Smooth muscle cell (in vitro differentiated cells): Measurements from ENCODE around the gene UBE2I. TPM values are rescaled to one million over a fixed set of nuclear protein-coding genes. Genes with fewer than 3 reads are reported as not detected.
"Not testable (repeated sequence)": the region's sequence is repeated elsewhere in the genome, so short reads cannot be mapped to it uniquely, and the experiment has no call there.

Experiments used
- DNase-seq: peaks from one replicate; lab custom pipeline; 2025; ENCODE audit not compliant: unreplicated experiment; lab: John Stamatoyannopoulos, UW
- H2AFZ ChIP-seq: fragments of 200-600 bp; sonication (generic); 2 replicates; pipeline ENCODE4 v1.6.0; 2016; ENCODE audit warnings: antibody characterized with exemption, low read depth, mild to moderate bottlenecking
- H3F3A ChIP-seq: fragments of 200-600 bp; sonication (generic); 2 replicates; pipeline ENCODE4 v1.6.0; 2017; ENCODE audit warnings: antibody characterized with exemption, low read depth
- H3K27ac ChIP-seq: fragments of 200-600 bp; sonication (generic); 2 replicates; pipeline ENCODE4 v1.5.1; 2016; ENCODE audit warnings: low read depth, mild to moderate bottlenecking
- H3K27me3 ChIP-seq: fragments of 200-600 bp; sonication (generic); 2 replicates; pipeline ENCODE4 v1.6.1; 2016; ENCODE audit warnings: low read depth, mild to moderate bottlenecking
- H3K36me3 ChIP-seq: fragments of 200-600 bp; sonication (generic); 2 replicates; pipeline ENCODE4 v1.5.1; 2016; ENCODE audit warnings: low read depth
- H3K4me1 ChIP-seq: fragments of 200-600 bp; sonication (generic); 2 replicates; pipeline ENCODE4 v1.5.1; 2016; ENCODE audit warnings: low read depth
- H3K4me2 ChIP-seq: fragments of 200-600 bp; sonication (generic); 2 replicates; pipeline ENCODE4 v1.6.0; 2016; ENCODE audit warnings: mild to moderate bottlenecking
- H3K4me3 ChIP-seq: fragments of 200-600 bp; sonication (generic); 2 replicates; pipeline ENCODE4 v1.5.1; 2016; ENCODE audit warnings: mild to moderate bottlenecking
- H3K79me2 ChIP-seq: fragments of 200-600 bp; sonication (generic); 2 replicates; pipeline ENCODE4 v1.6.0; 2016; ENCODE audit warnings: low read depth, mild to moderate bottlenecking
- H3K9ac ChIP-seq: fragments of 200-600 bp; sonication (generic); 2 replicates; pipeline ENCODE4 v1.6.0; 2016; ENCODE audit warnings: low read depth
- H3K9me3 ChIP-seq: fragments of 200-600 bp; sonication (generic); replicated peaks from 2 replicates; pipeline ENCODE4 v1.5.1; 2016; ENCODE audit warnings: low read depth
- H4K20me1 ChIP-seq: fragments of 200-600 bp; sonication (generic); 2 replicates; pipeline ENCODE4 v1.6.0; 2016; ENCODE audit warnings: low read depth
- WGBS: methylation state at CpG from one replicate; pipeline ENCODE4 v1.1.7; 2016; ENCODE audit warnings: low lambda C conversion rate; 5-methylcytosine and 5-hydroxymethylcytosine counted together
- polyA plus RNA-seq: library from polyadenylated mRNA; unstranded; fragments of >200 nt; fragmentation: Nextera tagmentation; extraction: Ambion mirVana; gene quantifications from 2 replicates; pipeline ENCODE4 v1.2.1, GENCODE V29; 2016
- total RNA-seq: library from RNA; depleted of rRNA; stranded (reverse); fragments of >200 nt; gene quantifications from 2 replicates; pipeline ENCODE4 v1.2.3, GENCODE V29; 2014
- TF ChIP-seq, protein P1 (sequence below): fragments of 200-600 bp; sonication (generic); IDR thresholded peaks from 2 replicates; pipeline ENCODE4 v1.5.1; 2017; ENCODE audit warnings: borderline replicate concordance, mild to moderate bottlenecking, antibody characterized with exemption; ENCODE audit not compliant: insufficient read depth, poor library complexity, severe bottlenecking

UBE2I gene
- total and polyA plus RNA-seq, 2 experiments from 2014 or later: 95.9 to 169 TPM

DNA sequence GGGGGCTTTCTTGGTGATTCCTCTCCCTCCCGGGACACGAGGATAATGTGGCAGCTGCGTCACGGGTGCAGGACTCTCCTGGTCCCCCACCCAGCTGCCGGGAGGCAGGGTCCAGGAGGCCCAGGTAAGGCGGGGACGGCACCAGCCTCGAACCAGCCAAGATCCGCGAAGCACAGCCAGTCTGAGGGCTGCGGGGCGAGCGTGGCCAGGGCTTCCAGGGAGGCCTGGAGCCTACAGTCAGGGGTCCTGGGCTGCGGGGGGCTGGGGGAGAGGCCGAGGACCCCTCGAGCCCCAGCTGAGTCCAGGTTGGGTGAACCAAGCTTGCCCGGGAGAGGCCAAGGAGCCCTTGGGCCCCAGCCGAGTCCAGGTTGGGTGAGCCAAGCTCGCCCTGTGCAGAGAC, 43.6 kb upstream of the UBE2I start:
- H4K20me1 ChIP-seq: no peaks in the 10 kb centered on the region
- no peaks in the 10 kb centered on the region for H3F3A ChIP-seq
- H3K36me3 ChIP-seq: no peaks in the 10 kb centered on the region
- H3K4me2 ChIP-seq: no peak overlapping the region
- H3K9me3 ChIP-seq: no peaks in the 10 kb centered on the region
- TF ChIP-seq, protein P1, sequence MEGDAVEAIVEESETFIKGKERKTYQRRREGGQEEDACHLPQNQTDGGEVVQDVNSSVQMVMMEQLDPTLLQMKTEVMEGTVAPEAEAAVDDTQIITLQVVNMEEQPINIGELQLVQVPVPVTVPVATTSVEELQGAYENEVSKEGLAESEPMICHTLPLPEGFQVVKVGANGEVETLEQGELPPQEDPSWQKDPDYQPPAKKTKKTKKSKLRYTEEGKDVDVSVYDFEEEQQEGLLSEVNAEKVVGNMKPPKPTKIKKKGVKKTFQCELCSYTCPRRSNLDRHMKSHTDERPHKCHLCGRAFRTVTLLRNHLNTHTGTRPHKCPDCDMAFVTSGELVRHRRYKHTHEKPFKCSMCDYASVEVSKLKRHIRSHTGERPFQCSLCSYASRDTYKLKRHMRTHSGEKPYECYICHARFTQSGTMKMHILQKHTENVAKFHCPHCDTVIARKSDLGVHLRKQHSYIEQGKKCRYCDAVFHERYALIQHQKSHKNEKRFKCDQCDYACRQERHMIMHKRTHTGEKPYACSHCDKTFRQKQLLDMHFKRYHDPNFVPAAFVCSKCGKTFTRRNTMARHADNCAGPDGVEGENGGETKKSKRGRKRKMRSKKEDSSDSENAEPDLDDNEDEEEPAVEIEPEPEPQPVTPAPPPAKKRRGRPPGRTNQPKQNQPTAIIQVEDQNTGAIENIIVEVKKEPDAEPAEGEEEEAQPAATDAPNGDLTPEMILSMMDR: no peak
- no peaks in the 10 kb centered on the region for H3K4me1 ChIP-seq
- no peaks in the 10 kb centered on the region for H3K27me3 ChIP-seq
- H3K79me2 ChIP-seq: no peaks in the 10 kb centered on the region
- 84% methylated on average over 16 of the region's 19 CpGs for WGBS
- H3K4me3 ChIP-seq: no peak overlapping the region
- DNase-seq: no peak
- no peak overlapping the region for H3K9ac ChIP-seq
- H3K27ac ChIP-seq: no peak overlapping the region
- H2AFZ ChIP-seq: no peak overlapping the region

DNA sequence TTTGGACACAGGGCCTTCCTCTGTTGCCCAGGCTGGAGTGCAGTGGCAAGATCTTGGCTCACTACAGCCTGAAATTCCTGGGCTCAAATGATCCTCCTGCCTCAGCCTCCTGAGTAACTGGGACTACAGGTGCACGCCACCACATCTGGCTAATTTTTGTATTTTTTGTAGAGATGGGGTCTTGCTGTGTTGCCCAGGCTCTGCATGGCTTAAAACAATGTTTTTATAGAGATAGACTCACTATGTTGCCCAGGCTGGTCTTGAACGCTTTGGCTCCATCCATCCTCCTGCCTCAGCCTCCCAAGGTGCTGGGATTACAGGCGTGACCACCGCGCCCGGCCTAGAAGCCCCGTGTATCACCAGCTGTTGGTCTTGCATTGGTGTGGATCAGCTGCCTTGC, 40.0 kb upstream of the UBE2I start:
- not testable (repeated sequence) for H3F3A ChIP-seq, H3K36me3 ChIP-seq, H3K27me3 ChIP-seq, H3K9ac ChIP-seq, H4K20me1 ChIP-seq, H3K4me2 ChIP-seq, H3K9me3 ChIP-seq, H3K79me2 ChIP-seq, H3K27ac ChIP-seq, DNase-seq, H3K4me3 ChIP-seq, H2AFZ ChIP-seq, H3K4me1 ChIP-seq
- WGBS: 91% methylated on average over 7 of the region's 7 CpGs

DNA sequence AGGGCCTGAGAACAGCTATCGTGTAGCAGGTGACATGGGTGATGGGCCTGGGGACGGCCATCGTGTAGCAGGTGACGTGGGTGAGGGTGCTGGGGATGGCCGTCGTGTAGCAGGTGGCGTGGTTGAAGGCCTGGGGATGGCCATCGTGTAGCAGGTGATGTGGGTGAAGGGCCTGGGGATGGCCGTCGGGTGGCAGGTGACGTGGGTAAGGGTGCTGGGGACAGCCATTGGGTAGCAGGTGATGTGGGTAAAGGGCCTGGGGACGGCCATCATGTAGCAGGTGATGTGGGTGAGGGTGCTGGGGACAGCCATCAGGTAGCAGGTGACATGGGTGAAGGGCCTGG, 38.1 kb upstream of the UBE2I start:
- Histone ChIP-seq H3K27ac (no peak overlapping the region), H4K20me1 (no peaks in the 10 kb centered on the region), H3K36me3 (no peaks in the 10 kb centered on the region), H3K4me1 (no peaks in the 10 kb centered on the region), H2AFZ (no peak overlapping the region), H3K4me2 (no peak overlapping the region), H3K27me3 (no peaks in the 10 kb centered on the region), H3K4me3 (no peak overlapping the region), H3F3A (no peaks in the 10 kb centered on the region), H3K9ac (no peak overlapping the region), H3K9me3 (no peaks in the 10 kb centered on the region), H3K79me2 (no peaks in the 10 kb centered on the region)
- TF ChIP-seq, protein P1: no peak
- WGBS: 87% methylated on average over 12 of the region's 12 CpGs
- DNase-seq: no peak

DNA sequence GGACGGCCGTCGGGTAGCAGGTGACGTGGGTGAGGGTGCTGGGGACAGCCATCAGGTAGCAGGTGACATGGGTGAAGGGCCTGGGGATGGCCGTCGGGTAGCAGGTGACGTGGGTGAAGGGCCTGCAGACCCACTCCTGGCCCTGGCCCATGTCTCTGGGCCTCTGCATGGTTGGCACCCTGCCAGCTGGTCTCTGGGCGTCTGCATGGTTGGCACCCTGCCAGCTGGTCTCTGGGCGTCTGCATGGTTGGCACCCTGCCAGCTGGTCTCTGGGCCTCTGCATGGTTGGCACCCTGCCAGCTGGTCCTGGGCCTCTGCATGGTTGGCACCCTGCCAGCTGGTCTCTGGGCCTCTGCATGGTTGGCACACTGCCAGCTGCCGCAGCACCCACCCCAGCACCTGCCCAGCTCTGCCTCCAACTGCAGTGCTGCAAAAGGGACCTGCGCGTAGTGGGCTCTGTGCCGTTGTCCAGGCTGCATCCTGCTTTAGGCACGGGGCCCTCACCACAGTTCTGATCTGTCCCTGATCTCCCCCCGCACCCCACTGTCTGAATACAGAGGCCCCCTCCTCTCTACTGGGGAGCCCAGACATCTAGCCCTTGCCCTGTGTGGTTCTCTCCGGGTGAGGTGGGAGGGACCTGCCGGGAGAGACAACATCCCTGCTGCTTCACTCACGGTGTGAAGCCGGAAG, 37.6 kb upstream of the UBE2I start:
- H3K9ac ChIP-seq, H3K4me2 ChIP-seq, H4K20me1 ChIP-seq, DNase-seq, H3K27me3 ChIP-seq, H3K36me3 ChIP-seq, H3K27ac ChIP-seq, H3K4me3 ChIP-seq, H3K79me2 ChIP-seq, H2AFZ ChIP-seq, H3F3A ChIP-seq, H3K9me3 ChIP-seq, H3K4me1 ChIP-seq: not testable (repeated sequence)
- 73% methylated on average over 19 of the region's 19 CpGs for whole genome bisulfite sequencing
